Measurements from ENCODE around the gene CEACAM21. TPM values are rescaled to one million over a fixed set of nuclear protein-coding genes. Genes with fewer than 3 reads are reported as not detected.

The CEACAM21 gene
- total and polyA plus RNA-seq, 2 donors (not counting 1 experiment from before 2014, with no cell fraction given), result not detected

DNA sequence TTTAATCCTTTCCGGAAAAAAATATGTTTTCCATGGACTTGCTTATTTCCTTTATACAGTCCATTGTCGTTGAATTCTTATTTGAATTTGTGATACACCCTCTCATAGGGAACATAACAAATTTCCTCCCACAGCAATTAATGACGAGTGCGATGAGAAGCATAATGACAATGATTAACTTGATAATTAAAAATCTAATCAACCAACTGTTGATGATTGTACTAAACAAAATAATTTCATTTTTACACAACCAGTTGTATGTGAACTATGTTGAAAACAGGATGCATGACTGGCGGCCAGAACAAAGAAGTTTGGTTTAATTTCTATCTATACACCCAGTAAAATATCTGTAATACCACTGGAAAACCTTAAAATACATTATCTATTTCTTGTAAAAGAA, 26.1 kb upstream of the CEACAM21 start:
- H3K4me3 ChIP-seq (replicated peaks in 1 of 4; ENCODE audit: control extremely low read depth in 1 of 4, insufficient read depth in 1 of 4, low read depth in 3 of 4, low read length in 4 of 4), result no peak overlapping the region
- H3K27ac ChIP-seq (ENCODE audit: insufficient read depth, low read length), result no peak overlapping the region
- H3K27me3 ChIP-seq (ENCODE audit: control insufficient read depth, insufficient read depth, low read length), result peaks cover 3% of the 10 kb centered on the region
- no peaks in the 10 kb centered on the region for H4K20me1 ChIP-seq (ENCODE audit: control insufficient read depth, extremely low read depth, insufficient read depth, low read length)
- no peak for DNase-seq (ENCODE audit: low read depth in 2 of 2)
- H2AFZ ChIP-seq (ENCODE audit: low read length), result no peak overlapping the region
- H3K4me2 ChIP-seq (ENCODE audit: extremely low read depth, insufficient read depth, low read length), result no peak overlapping the region
- TF ChIP-seq, protein P1, sequence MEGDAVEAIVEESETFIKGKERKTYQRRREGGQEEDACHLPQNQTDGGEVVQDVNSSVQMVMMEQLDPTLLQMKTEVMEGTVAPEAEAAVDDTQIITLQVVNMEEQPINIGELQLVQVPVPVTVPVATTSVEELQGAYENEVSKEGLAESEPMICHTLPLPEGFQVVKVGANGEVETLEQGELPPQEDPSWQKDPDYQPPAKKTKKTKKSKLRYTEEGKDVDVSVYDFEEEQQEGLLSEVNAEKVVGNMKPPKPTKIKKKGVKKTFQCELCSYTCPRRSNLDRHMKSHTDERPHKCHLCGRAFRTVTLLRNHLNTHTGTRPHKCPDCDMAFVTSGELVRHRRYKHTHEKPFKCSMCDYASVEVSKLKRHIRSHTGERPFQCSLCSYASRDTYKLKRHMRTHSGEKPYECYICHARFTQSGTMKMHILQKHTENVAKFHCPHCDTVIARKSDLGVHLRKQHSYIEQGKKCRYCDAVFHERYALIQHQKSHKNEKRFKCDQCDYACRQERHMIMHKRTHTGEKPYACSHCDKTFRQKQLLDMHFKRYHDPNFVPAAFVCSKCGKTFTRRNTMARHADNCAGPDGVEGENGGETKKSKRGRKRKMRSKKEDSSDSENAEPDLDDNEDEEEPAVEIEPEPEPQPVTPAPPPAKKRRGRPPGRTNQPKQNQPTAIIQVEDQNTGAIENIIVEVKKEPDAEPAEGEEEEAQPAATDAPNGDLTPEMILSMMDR (conservative IDR thresholded peaks at IDR 0.05 in 1 of 2, IDR thresholded peaks at IDR 0.05 in 1 of 2; ENCODE audit: low read depth in 1 of 2, low read length in 2 of 2), result no peak
- no peak for TF ChIP-seq EZH2 (IDR thresholded peaks at IDR 0.05; ENCODE audit: low read length, missing control alignments)
- no peaks in the 10 kb centered on the region for H3K9me3 ChIP-seq (ENCODE audit: control insufficient read depth, insufficient read depth, low read depth, low read length)
- no peak overlapping the region for H3K9ac ChIP-seq (ENCODE audit: insufficient read depth, low read length)
- no peaks in the 10 kb centered on the region for H3K36me3 ChIP-seq (ENCODE audit: control insufficient read depth, insufficient read depth, low read length)
- no peaks in the 10 kb centered on the region for H3K4me1 ChIP-seq (ENCODE audit: control insufficient read depth, extremely low read depth, insufficient read depth, low read length)
- no peaks in the 10 kb centered on the region for H3K79me2 ChIP-seq (ENCODE audit: control insufficient read depth, insufficient read depth, low read length)

DNA sequence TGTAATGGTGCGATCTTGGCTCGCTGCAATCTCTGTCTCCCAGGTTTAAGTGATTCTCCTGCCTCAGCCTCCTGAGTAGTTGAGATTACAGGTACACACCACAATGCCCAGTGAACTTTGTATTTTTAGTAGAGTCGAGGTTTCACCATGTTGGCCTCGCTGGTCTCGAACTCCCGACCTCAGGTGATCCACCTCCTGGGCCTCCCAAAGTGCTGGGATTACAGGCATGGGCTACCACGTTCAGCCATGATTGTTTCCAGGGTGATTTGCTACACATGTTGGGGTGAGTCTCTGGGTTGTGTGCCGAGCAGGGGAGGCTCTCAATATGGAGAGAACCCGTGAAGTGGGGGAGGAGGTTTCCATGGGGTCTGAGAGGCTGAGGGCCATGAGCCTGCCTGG, 24.8 kb upstream of the CEACAM21 start:
- H3K9ac ChIP-seq (ENCODE audit: insufficient read depth, low read length), result no peak overlapping the region
- no peaks in the 10 kb centered on the region for H4K20me1 ChIP-seq (ENCODE audit: control insufficient read depth, extremely low read depth, insufficient read depth, low read length)
- no peaks in the 10 kb centered on the region for H3K79me2 ChIP-seq (ENCODE audit: control insufficient read depth, insufficient read depth, low read length)
- no peak overlapping the region for H2AFZ ChIP-seq (ENCODE audit: low read length)
- no peak overlapping the region for H3K4me2 ChIP-seq (ENCODE audit: extremely low read depth, insufficient read depth, low read length)
- no peak for DNase-seq (ENCODE audit: low read depth in 2 of 2)
- no peak overlapping the region for H3K4me3 ChIP-seq (replicated peaks in 1 of 4; ENCODE audit: control extremely low read depth in 1 of 4, insufficient read depth in 1 of 4, low read depth in 3 of 4, low read length in 4 of 4)
- TF ChIP-seq, protein P1 (conservative IDR thresholded peaks at IDR 0.05 in 1 of 2, IDR thresholded peaks at IDR 0.05 in 1 of 2; ENCODE audit: low read depth in 1 of 2, low read length in 2 of 2), result no peak
- TF ChIP-seq EZH2 (IDR thresholded peaks at IDR 0.05; ENCODE audit: low read length, missing control alignments), result no peak
- peaks cover under 1% of the 10 kb centered on the region for H3K27me3 ChIP-seq (ENCODE audit: control insufficient read depth, insufficient read depth, low read length)
- H3K9me3 ChIP-seq (ENCODE audit: control insufficient read depth, insufficient read depth, low read depth, low read length), result no peaks in the 10 kb centered on the region
- no peak overlapping the region for H3K27ac ChIP-seq (ENCODE audit: insufficient read depth, low read length)
- no peaks in the 10 kb centered on the region for H3K36me3 ChIP-seq (ENCODE audit: control insufficient read depth, insufficient read depth, low read length)
- no peaks in the 10 kb centered on the region for H3K4me1 ChIP-seq (ENCODE audit: control insufficient read depth, extremely low read depth, insufficient read depth, low read length)

DNA sequence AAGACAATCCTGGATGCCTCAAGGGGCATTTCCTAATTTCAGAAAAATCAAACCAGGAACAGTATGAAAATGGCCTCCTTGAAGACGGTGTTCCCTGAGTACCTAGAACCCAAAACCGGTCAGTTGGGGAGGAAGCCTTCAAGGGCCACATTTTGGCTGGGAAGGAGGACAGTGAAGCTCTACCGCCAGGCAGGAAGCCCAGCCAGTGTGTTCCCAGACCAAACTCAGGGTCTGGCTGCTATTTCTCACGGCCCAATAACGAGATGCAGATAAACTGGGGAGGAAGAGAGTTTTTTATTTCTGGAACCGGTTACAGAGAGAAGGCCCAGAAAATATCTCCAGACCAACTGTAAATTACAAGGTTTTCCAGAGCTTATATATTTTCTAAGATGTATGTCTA, 24.3 kb upstream of the CEACAM21 start:
- H3K4me1 ChIP-seq (ENCODE audit: control insufficient read depth, extremely low read depth, insufficient read depth, low read length), result no peaks in the 10 kb centered on the region
- no peaks in the 10 kb centered on the region for H4K20me1 ChIP-seq (ENCODE audit: control insufficient read depth, extremely low read depth, insufficient read depth, low read length)
- H3K36me3 ChIP-seq (ENCODE audit: control insufficient read depth, insufficient read depth, low read length), result no peaks in the 10 kb centered on the region
- H3K4me3 ChIP-seq (replicated peaks in 1 of 4; ENCODE audit: control extremely low read depth in 1 of 4, insufficient read depth in 1 of 4, low read depth in 3 of 4, low read length in 4 of 4), result no peak overlapping the region
- no peak for DNase-seq (ENCODE audit: low read depth in 2 of 2)
- no peaks in the 10 kb centered on the region for H3K9me3 ChIP-seq (ENCODE audit: control insufficient read depth, insufficient read depth, low read depth, low read length)
- H3K27me3 ChIP-seq (ENCODE audit: control insufficient read depth, insufficient read depth, low read length), result no peaks in the 10 kb centered on the region
- H3K4me2 ChIP-seq (ENCODE audit: extremely low read depth, insufficient read depth, low read length), result no peak overlapping the region
- H3K27ac ChIP-seq (ENCODE audit: insufficient read depth, low read length), result no peak overlapping the region
- no peak for TF ChIP-seq EZH2 (IDR thresholded peaks at IDR 0.05; ENCODE audit: low read length, missing control alignments)
- TF ChIP-seq, protein P1 (conservative IDR thresholded peaks at IDR 0.05 in 1 of 2, IDR thresholded peaks at IDR 0.05 in 1 of 2; ENCODE audit: low read depth in 1 of 2, low read length in 2 of 2), result no peak
- no peaks in the 10 kb centered on the region for H3K79me2 ChIP-seq (ENCODE audit: control insufficient read depth, insufficient read depth, low read length)
- no peak overlapping the region for H2AFZ ChIP-seq (ENCODE audit: low read length)
- H3K9ac ChIP-seq (ENCODE audit: insufficient read depth, low read length), result no peak overlapping the region
